Aorta (tissue), 5 donors: ENCODE data around the gene MIA2. TPM values are rescaled to one million over a fixed set of nuclear protein-coding genes. Genes with fewer than 3 reads are reported as not detected.
"Not testable (repeated sequence)": the region's sequence is repeated elsewhere in the genome, so short reads cannot be mapped to it uniquely, and the experiment has no call there.

Experiments used
- ATAC-seq: fragments of 200-7000 bp; cut with Tn5 transposase; one replicate; pipeline ENCODE4 v1.9.1; 2022; ENCODE audit warnings: moderate library complexity; ENCODE audit not compliant: low FRiP score
- DNase-seq, 2 donors: peaks; one replicate each; pipeline ENCODE4 v3.0.0-alpha.2; 2020
- H3K27ac ChIP-seq, 2 donors: one replicate each; pipeline ENCODE4 v1.5.1; 2013; ENCODE audit warnings: low read length in 2 of 2, mild to moderate bottlenecking in 2 of 2, moderate library complexity in 2 of 2, control low read depth in 1 of 2, inconsistent platforms in 1 of 2, low read depth in 1 of 2
- H3K27me3 ChIP-seq, 2 donors: one replicate each; pipeline ENCODE4 v1.6.1; 2013; ENCODE audit warnings: control low read depth in 1 of 2, low read length in 1 of 2, mild to moderate bottlenecking in 1 of 2, moderate library complexity in 1 of 2; ENCODE audit not compliant: insufficient read depth in 2 of 2, control insufficient read depth in 1 of 2
- H3K36me3 ChIP-seq, 2 donors: one replicate each; pipeline ENCODE4 v1.6.1; 2013; ENCODE audit warnings: control low read depth in 1 of 2, low read length in 1 of 2, mild to moderate bottlenecking in 1 of 2; ENCODE audit not compliant: insufficient read depth in 2 of 2, control insufficient read depth in 1 of 2
- H3K4me1 ChIP-seq, 2 donors: one replicate each; pipeline ENCODE4 v1.6.1; 2013; ENCODE audit warnings: low read length in 2 of 2, control low read depth in 1 of 2, mild to moderate bottlenecking in 1 of 2, moderate library complexity in 1 of 2; ENCODE audit not compliant: insufficient read depth in 2 of 2, control insufficient read depth in 1 of 2
- H3K4me3 ChIP-seq, 2 donors: one replicate each; pipeline ENCODE4 v1.5.1; 2013; ENCODE audit warnings: low read length in 2 of 2, control low read depth in 1 of 2, mild to moderate bottlenecking in 1 of 2
- H3K9me3 ChIP-seq: one replicate; pipeline ENCODE4 v1.6.1; 2013; ENCODE audit warnings: mild to moderate bottlenecking, low read length; ENCODE audit not compliant: control insufficient read depth
- WGBS, 2 donors: extraction: QIAGEN DNeasy Blood & Tissue Kit; methylation state at CpG; one replicate each; pipeline ENCODE4 v1.1.7; 2013; 5-methylcytosine and 5-hydroxymethylcytosine counted together
- intact Hi-C, 2 donors: fragments of 100-400 bp; cut with DNase I; formaldehyde crosslinking; loops; one replicate each; pipeline versions ENCODE4 v1.14.2 to v1.15.0; 2022
- polyA plus RNA-seq, 2 donors: library from polyadenylated mRNA; stranded (reverse); fragments of 200-250 nt; gene quantifications; one replicate each; pipeline ENCODE4 v1.2.3, GENCODE V29; 2013
- total RNA-seq, 2 donors: library from RNA; stranded (reverse); fragmentation: NEBNext Ultra II Directional; extraction: Animal tissue kit (Norgen Biotek cat#: 25700); gene quantifications; one replicate each; pipeline ENCODE4 v1.2.1, GENCODE V29; 2021
- donor health status: healthy with polysubstance abuse.
- donor health status: Bipolar disorder and iron deficiency.
- donor health status: DM: no; HTN: no; CAD: no.
- donor health status: DM: no; HTN: no; CAD: no.
- donor health status: DM: yes; HTN: yes; CAD: no.

The MIA2 gene
- total and polyA plus RNA-seq, 4 donors, result 13.5 to 26.7 (median 19.7) TPM

GRCh38 chr14:39228509-39229221 lies 5.0 kb upstream of the MIA2 start:
- DNase-seq, result no peak
- H3K9me3 ChIP-seq, result no peaks in the 10 kb centered on the region
- H3K27me3 ChIP-seq, result no peaks in the 10 kb centered on the region
- intact Hi-C loops, result no loop called here
- no peak overlapping the region for H3K27ac ChIP-seq
- 87 to 88% methylated on average over 11 of the region's 11 CpGs for WGBS, 2 donors
- no peak for ATAC-seq
- H3K4me3 ChIP-seq, result no peak overlapping the region
- H3K36me3 ChIP-seq, result no peaks in the 10 kb centered on the region
- H3K4me1 ChIP-seq, result no peaks in the 10 kb centered on the region

GRCh38 chr14:39229222-39229543 lies 4.5 kb upstream of the MIA2 start:
- 90 to 96% methylated on average over 1 of the region's 1 CpG for WGBS, 2 donors
- H3K4me3 ChIP-seq, result no peak overlapping the region
- DNase-seq (no peak), ATAC-seq (no peak)
- no peaks in the 10 kb centered on the region for H3K36me3 ChIP-seq
- H3K27me3 ChIP-seq, result no peaks in the 10 kb centered on the region
- H3K9me3 ChIP-seq, result no peaks in the 10 kb centered on the region
- no peak overlapping the region for H3K27ac ChIP-seq
- intact Hi-C loops, result no loop called here
- no peaks in the 10 kb centered on the region for H3K4me1 ChIP-seq

GRCh38 chr14:39229601-39230110 lies 4.1 kb upstream of the MIA2 start:
- Histone ChIP-seq H3K4me3 (no peak overlapping the region), H3K27me3 (no peaks in the 10 kb centered on the region), H3K27ac (no peak overlapping the region), H3K9me3 (no peaks in the 10 kb centered on the region), H3K4me1 (no peaks in the 10 kb centered on the region), H3K36me3 (no peaks in the 10 kb centered on the region)
- intact Hi-C loops, result no loop called here
- ATAC-seq (no peak), DNase-seq (no peak)
- WGBS, 2 donors, result 79 to 88% methylated on average over 3 of the region's 3 CpGs

- H3K9me3 ChIP-seq, result no peaks in the 10 kb centered on the region
- no peaks in the 10 kb centered on the region for H3K27me3 ChIP-seq
- H3K4me1 ChIP-seq, result no peaks in the 10 kb centered on the region
- no peak for ATAC-seq
- WGBS, 2 donors, result 73 to 84% methylated on average over 5 of the region's 5 CpGs
- no peaks in the 10 kb centered on the region for H3K36me3 ChIP-seq
- no peak overlapping the region for H3K27ac ChIP-seq
- intact Hi-C loops, result no loop called here
- no peak for DNase-seq
- H3K4me3 ChIP-seq, result no peak overlapping the region
Measured at GRCh38 chr14:39230416-39231035, 3.2 kb upstream of the MIA2 start.

- H3K27ac ChIP-seq, ATAC-seq, H3K4me1 ChIP-seq, H3K36me3 ChIP-seq, DNase-seq, intact Hi-C loops, H3K9me3 ChIP-seq, H3K4me3 ChIP-seq, H3K27me3 ChIP-seq: not testable (repeated sequence)
- WGBS, 2 donors, result 85 to 86% methylated on average over 11 of the region's 11 CpGs
Measured at GRCh38 chr14:39231751-39232553, 1.8 kb upstream of the MIA2 start.

GRCh38 chr14:39232554-39233415 lies 930 bp upstream of the MIA2 start:
- Histone ChIP-seq H3K36me3 (no peaks in the 10 kb centered on the region), H3K27ac (no peak overlapping the region), H3K9me3 (no peaks in the 10 kb centered on the region), H3K4me1 (no peaks in the 10 kb centered on the region), H3K4me3 (no peak overlapping the region), H3K27me3 (no peaks in the 10 kb centered on the region)
- DNase-seq (peak in 1 of 2 donors; percentile 54), ATAC-seq (peak; percentile 26)
- WGBS, 2 donors, result 80 to 82% methylated on average over 12 of the region's 12 CpGs
- intact Hi-C loops, result no loop called here

- H3K27me3 ChIP-seq, DNase-seq, H3K9me3 ChIP-seq, ATAC-seq, H3K36me3 ChIP-seq, H3K4me1 ChIP-seq, intact Hi-C loops, H3K27ac ChIP-seq, H3K4me3 ChIP-seq: not testable (repeated sequence)
- WGBS, 2 donors, result 95 to 97% methylated on average over 5 of the region's 5 CpGs
Measured at GRCh38 chr14:39234986-39235385, 1.3 kb downstream of the MIA2 start.

- not testable (repeated sequence) for ATAC-seq
Measured at GRCh38 chr14:39235466-39235865, 1.8 kb downstream of the MIA2 start.

More at GRCh38 chr14:39235466-39235865, 1.8 kb downstream of the MIA2 start:
- H3K9me3 ChIP-seq, H3K27me3 ChIP-seq, H3K4me1 ChIP-seq, intact Hi-C loops, DNase-seq, H3K27ac ChIP-seq, H3K4me3 ChIP-seq, H3K36me3 ChIP-seq: not testable (repeated sequence)
